ENCODE data around the gene TSHR.

- TF ChIP-seq CTCF (IDR thresholded peaks at IDR 0.05) (no peak), POLR2A (IDR thresholded peaks at IDR 0.05) (no peak)
These were observed 207.5 kb downstream of the TSHR start for GRCh38 chr14:81162941-81163340.
